Esophagus muscularis mucosa (tissue), 4 donors: ENCODE data around the gene ZNF76. TPM values are rescaled to one million over a fixed set of nuclear protein-coding genes. Genes with fewer than 3 reads are reported as not detected.
"Not testable (repeated sequence)": the region's sequence is repeated elsewhere in the genome, so short reads cannot be mapped to it uniquely, and the experiment has no call there.

Experiments used
- DNase-seq: peaks from one replicate; pipeline ENCODE4 v3.0.0-alpha.2; 2017; ENCODE audit errors: extremely low spot score
- H3K27ac ChIP-seq, 4 donors: fragments of 200-600 bp; sonication (generic); replicated peaks in 1 of 4; 1 replicate in 3 of 4; 2 replicates in 1 of 4; pipeline ENCODE4 v1.5.1; 2016 to 2019; ENCODE audit warnings: mild to moderate bottlenecking in 1 of 4
- H3K27me3 ChIP-seq, 4 donors: fragments of 200-600 bp; sonication (generic); one replicate each; pipeline versions ENCODE4 v1.5.1 to v1.6.0; 2016 to 2019
- H3K36me3 ChIP-seq, 4 donors: fragments of 200-600 bp; sonication (generic); one replicate each; pipeline ENCODE4 v1.5.1; 2016 to 2019
- H3K4me1 ChIP-seq, 4 donors: fragments of 200-600 bp; sonication (generic); one replicate each; pipeline ENCODE4 v1.5.1; 2016 to 2019
- H3K4me3 ChIP-seq, 4 donors: fragments of 200-600 bp; sonication (generic); 1 replicate in 2 of 4; 2 replicates in 2 of 4; pipeline ENCODE4 v1.5.1; 2016 to 2019; ENCODE audit warnings: mild to moderate bottlenecking in 4 of 4, moderate library complexity in 1 of 4
- H3K9me3 ChIP-seq, 4 donors: fragments of 200-600 bp; sonication (generic); 1 replicate in 3 of 4; 2 replicates in 1 of 4; pipeline ENCODE4 v1.5.1; 2016 to 2019
- CTCF ChIP-seq, 3 experiments: fragments of 200-600 bp in 2 of 3; fragments of 450-650 bp in 1 of 3; sonication (generic) in 2 of 3; IDR thresholded peaks; one replicate each; pipeline ENCODE4 v1.5.1; 2017 to 2019; ENCODE audit warnings: antibody characterized with exemption in 3 of 3, mild to moderate bottlenecking in 2 of 3, moderate library complexity in 1 of 3
- EP300 ChIP-seq: sonication (generic); formaldehyde crosslinking; IDR thresholded peaks from one replicate; pipeline ENCODE4 v1.6.1; 2017; ENCODE audit warnings: antibody characterized with exemption
- POLR2A ChIP-seq: fragments of 450-650 bp; IDR thresholded peaks from one replicate; pipeline ENCODE4 v1.6.1; 2017; ENCODE audit warnings: antibody characterized with exemption, moderate library complexity, mild to moderate bottlenecking, low read depth
- POLR2AphosphoS5 ChIP-seq, 2 donors: sonication (generic); formaldehyde crosslinking; IDR thresholded peaks; one replicate each; pipeline ENCODE4 v1.6.1; 2017; ENCODE audit warnings: antibody characterized with exemption in 2 of 2
- whole genome bisulfite sequencing: methylation state at CpG from one replicate; pipeline ENCODE4 v1.1.5; 2018; 5-methylcytosine and 5-hydroxymethylcytosine counted together
- intact Hi-C: fragments of 100-400 bp; cut with DNase I; formaldehyde crosslinking; loops from one replicate; pipeline ENCODE4 v1.15.1; 2023
- total RNA-seq, 4 donors: library from RNA; depleted of rRNA; stranded (reverse); fragments of >200 nt; gene quantifications; one replicate each; pipeline versions ENCODE4 v1.1.0 to v1.2.1, GENCODE V29; 2016

Gene ZNF76
- total RNA-seq, 4 donors from 2014 or later, result 33.2 to 47.0 (median 36.2) TPM

GRCh38 chr6:35320031-35320410 is 60.5 kb downstream of the ZNF76 start:
- H3K4me3 ChIP-seq, result no peak overlapping the region
- H3K4me1 ChIP-seq, result peaks cover 12 to 19% (median 16%) of the 10 kb centered on the region in 4 donors
- H3K36me3 ChIP-seq, result no peaks in the 10 kb centered on the region
- intact Hi-C loops, result no loop called here
- no peaks in the 10 kb centered on the region for H3K27me3 ChIP-seq
- H3K9me3 ChIP-seq, result no peaks in the 10 kb centered on the region
- no peak overlapping the region for H3K27ac ChIP-seq
- no peak for DNase-seq
- 92% methylated on average over 2 of the region's 2 CpGs for WGBS
- TF ChIP-seq POLR2A (no peak), EP300 (no peak), POLR2AphosphoS5 (IDR thresholded peaks at IDR 0.05) (no peak), CTCF (IDR thresholded peaks at IDR 0.05) (no peak)

- intact Hi-C loops, result no loop called here
- Histone ChIP-seq H3K27me3 (no peaks in the 10 kb centered on the region), H3K27ac (no peak overlapping the region), H3K9me3 (no peaks in the 10 kb centered on the region), H3K36me3 (no peaks in the 10 kb centered on the region), H3K4me3 (no peak overlapping the region), H3K4me1 (peaks cover 12 to 19% (median 16%) of the 10 kb centered on the region in 4 donors)
- TF ChIP-seq EP300 (no peak), POLR2AphosphoS5 (IDR thresholded peaks at IDR 0.05) (no peak), CTCF (IDR thresholded peaks at IDR 0.05) (no peak), POLR2A (no peak)
- no peak for DNase-seq
- WGBS, result 92% methylated on average over 3 of the region's 8 CpGs
Measured at GRCh38 chr6:35321091-35321490, 61.6 kb downstream of the ZNF76 start.

- intact Hi-C loops, result loop anchor here (5.0 kb wide), 1 partner anchor 35 kb away; no protein-coding TSS in a partner anchor
- Histone ChIP-seq H3K36me3 (no peaks in the 10 kb centered on the region), H3K27ac (no peak overlapping the region), H3K4me1 (no peaks in the 10 kb centered on the region), H3K27me3 (peaks cover 0 to 7% (median 0%) of the 10 kb centered on the region in 4 donors), H3K9me3 (no peaks in the 10 kb centered on the region), H3K4me3 (no peak overlapping the region)
- no peak for DNase-seq
- 33% methylated on average over 7 of the region's 7 CpGs for WGBS
- no peak for TF ChIP-seq POLR2AphosphoS5 (IDR thresholded peaks at IDR 0.05)
- no peak for TF ChIP-seq POLR2A
- TF ChIP-seq CTCF (IDR thresholded peaks at IDR 0.05), result peak; percentile 41 to 64 (median 53)
- TF ChIP-seq EP300, result no peak
Measured at GRCh38 chr6:35327349-35328027, 68.0 kb downstream of the ZNF76 start.

GRCh38 chr6:35328108-35328723 is 68.7 kb downstream of the ZNF76 start:
- Histone ChIP-seq H3K9me3 (no peaks in the 10 kb centered on the region), H3K4me1 (no peaks in the 10 kb centered on the region), H3K27me3 (peaks cover 0 to 7% (median 0%) of the 10 kb centered on the region in 4 donors), H3K27ac (no peak overlapping the region), H3K4me3 (no peak overlapping the region), H3K36me3 (no peaks in the 10 kb centered on the region)
- TF ChIP-seq POLR2A (no peak), CTCF (IDR thresholded peaks at IDR 0.05) (no peak), POLR2AphosphoS5 (IDR thresholded peaks at IDR 0.05) (no peak), EP300 (no peak)
- WGBS, result 100% methylated on average over 1 of the region's 1 CpG
- intact Hi-C loops, result loop anchor here (5.0 kb wide), 1 partner anchor 36 kb away; no protein-coding TSS in a partner anchor
- no peak for DNase-seq

GRCh38 chr6:35328965-35329364 is 69.4 kb downstream of the ZNF76 start:
- H3K36me3 ChIP-seq, H3K4me1 ChIP-seq, H3K9me3 ChIP-seq, H3K4me3 ChIP-seq, H3K27ac ChIP-seq, H3K27me3 ChIP-seq, DNase-seq: not testable (repeated sequence)
- 94% methylated on average over 8 of the region's 8 CpGs for WGBS
- intact Hi-C loops, result loop anchor here (5.0 kb wide), 1 partner anchor 37 kb away; no protein-coding TSS in a partner anchor
